ENCODE measurements around the gene CCDC148.

DNA sequence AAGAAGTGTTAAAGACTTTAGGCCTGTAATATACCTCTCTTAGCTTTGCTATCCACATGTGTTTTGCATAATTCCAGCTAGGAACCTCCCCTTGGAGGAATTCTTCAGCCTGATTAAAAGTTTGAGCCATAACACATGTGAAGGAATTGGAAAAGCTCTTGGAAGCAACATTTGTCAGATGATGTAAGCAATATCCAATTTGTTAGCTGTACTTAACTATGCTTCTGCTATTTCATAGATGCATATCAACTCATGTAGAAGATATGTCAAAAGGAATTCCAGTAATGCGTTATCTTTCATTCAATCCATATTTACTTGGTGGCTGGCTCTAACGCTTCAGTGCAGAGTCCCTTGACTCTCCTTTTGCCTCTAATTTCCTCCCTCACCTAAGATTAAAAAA, 46.4 kb upstream of the CCDC148 start:
- TF ChIP-seq CTCF (IDR thresholded peaks at IDR 0.05) (no peak), POLR2A (IDR thresholded peaks at IDR 0.05) (no peak)

Measured in Peyer's patch (tissue), 4 donors.